ENCODE data around the gene IDH3A. TPM values are rescaled to one million over a fixed set of nuclear protein-coding genes. Genes with fewer than 3 reads are reported as not detected.

IDH3A gene
- total and polyA plus RNA-seq, 8 donors, result 35.8 to 81.1 (median 49.6) TPM

DNA sequence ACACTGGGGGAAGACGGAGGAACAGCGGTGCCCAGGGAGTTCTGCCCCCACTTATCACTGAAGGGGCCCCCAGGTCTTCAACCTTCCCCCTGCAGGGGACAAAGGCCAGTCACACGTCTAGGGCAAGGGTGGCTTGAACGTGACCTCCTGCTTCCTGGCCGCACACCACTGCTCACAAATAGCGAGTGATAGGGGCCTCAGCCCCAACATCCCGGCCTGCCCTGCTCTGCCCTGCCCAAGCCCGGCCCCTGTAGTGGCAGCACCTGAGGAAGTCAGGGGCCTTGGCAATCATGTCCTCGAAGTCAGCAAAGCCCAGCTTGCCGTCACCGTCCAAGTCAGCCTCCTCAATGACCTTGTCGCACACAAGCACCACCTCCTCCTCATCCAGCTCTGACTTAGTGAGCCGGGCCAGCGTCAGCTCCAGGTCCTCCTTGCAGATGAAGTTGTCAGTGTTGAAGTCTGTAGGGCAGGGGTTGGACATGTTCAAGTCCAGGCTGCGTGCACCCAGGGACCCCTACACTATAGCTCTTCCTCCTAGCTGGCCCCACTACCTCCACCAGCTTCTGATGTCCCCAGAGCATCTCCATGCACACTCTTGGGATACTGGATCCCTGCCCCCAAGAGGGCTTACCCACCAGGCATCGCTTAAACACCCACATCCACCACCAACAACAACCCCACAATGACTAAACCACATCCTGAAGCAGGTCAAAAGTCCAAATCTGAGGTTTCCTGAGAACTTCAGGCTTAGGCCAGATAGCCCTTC, 43.5 kb upstream of the IDH3A start:
- Histone ChIP-seq H3K4me3 (no peak overlapping the region), H3K27ac (no peak overlapping the region), H3K4me1 (peaks cover 3 to 31% of the 10 kb centered on the region in 2 donors), H3K36me3 (no peaks in the 10 kb centered on the region), H3K9me3 (no peaks in the 10 kb centered on the region), H3K27me3 (no peaks in the 10 kb centered on the region)
- ATAC-seq (no peak), DNase-seq (peak in 1 of 4 donors; percentile 26)
- intact Hi-C loops (cut with DNase I), result no loop called here
- no peak for TF ChIP-seq CTCF (IDR thresholded peaks at IDR 0.05)

- Histone ChIP-seq H3K27ac (no peak overlapping the region), H3K4me1 (peaks cover 3 to 31% of the 10 kb centered on the region in 2 donors), H3K4me3 (no peak overlapping the region), H3K9me3 (no peaks in the 10 kb centered on the region), H3K36me3 (no peaks in the 10 kb centered on the region), H3K27me3 (no peaks in the 10 kb centered on the region)
- DNase-seq (peak in 1 of 4 donors; percentile 20), ATAC-seq (no peak)
- TF ChIP-seq CTCF (IDR thresholded peaks at IDR 0.05), result no peak
- intact Hi-C loops (cut with DNase I), result no loop called here
Measured at GRCh38 chr15:78107471-78107870, 41.7 kb upstream of the IDH3A start.

DNA sequence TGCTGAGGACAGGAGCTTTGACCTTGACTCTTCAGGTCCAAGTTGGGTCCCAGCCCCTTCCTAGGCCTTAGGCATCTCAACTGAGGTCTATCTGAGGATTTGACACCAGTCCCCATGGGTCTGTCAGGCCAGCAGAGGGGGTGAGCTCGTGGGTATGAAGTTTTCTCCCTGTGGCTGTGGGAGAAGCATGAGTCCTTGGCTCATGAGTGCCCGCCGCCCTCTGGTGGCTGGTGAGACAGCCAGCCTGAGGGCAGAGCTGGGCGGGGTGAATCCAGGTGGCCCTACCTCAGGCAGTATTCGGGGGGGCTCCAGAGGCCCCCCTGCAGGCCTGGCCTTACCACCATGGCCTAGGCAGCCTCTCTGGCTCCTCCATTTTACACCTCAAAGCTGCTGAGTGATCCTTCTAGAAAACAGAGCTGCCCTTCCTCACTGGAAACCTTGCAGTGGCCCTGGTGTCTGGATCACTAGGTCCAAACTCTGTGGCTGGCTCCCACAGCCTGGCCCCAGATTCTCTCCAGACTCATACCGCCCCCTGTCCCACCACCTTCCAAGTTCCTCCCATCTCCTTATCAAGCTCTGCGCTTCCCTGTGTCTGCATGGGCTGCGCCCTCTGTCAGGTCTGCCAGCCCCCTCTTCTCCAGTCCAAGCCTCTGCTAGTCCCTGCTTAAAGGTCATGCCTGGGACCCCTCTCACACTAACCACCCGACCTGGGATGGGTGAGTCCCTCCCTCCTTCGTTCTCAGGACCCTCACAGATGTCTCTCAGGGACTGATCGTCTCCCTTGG, 40.7 kb upstream of the IDH3A start:
- peak; percentile 85 to 98 for TF ChIP-seq CTCF (IDR thresholded peaks at IDR 0.05)
- DNase-seq (peak; percentile 67 to 96 (median 84)), ATAC-seq (peak; percentile 93)
- no peaks in the 10 kb centered on the region for H3K9me3 ChIP-seq
- H3K27ac ChIP-seq, result no peak overlapping the region
- H3K4me1 ChIP-seq, result peaks cover under 1 to 27% of the 10 kb centered on the region in 2 donors
- H3K36me3 ChIP-seq, result no peaks in the 10 kb centered on the region
- intact Hi-C loops (cut with DNase I), result no loop called here
- H3K27me3 ChIP-seq, result no peaks in the 10 kb centered on the region
- H3K4me3 ChIP-seq, result no peak overlapping the region

DNA sequence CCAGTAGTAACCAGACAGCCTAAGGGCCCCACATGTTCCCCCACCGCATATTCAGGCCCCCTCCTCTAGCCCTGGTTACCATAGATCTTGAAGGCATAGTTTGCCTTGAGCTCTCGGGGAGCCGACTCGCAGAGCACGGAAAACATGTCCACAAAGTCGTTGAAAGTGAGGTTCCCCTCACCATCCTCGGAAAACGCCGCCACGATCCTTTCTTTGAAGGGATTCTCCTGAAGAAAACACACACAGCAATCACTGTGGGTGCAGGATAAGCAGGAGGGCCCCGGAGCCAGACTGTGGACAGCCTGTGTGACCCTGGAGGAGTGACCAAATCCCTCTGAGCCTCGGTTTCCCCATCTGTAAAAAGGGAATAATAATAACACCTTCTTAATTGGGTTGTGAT, 40.0 kb upstream of the IDH3A start:
- no peak for TF ChIP-seq CTCF (IDR thresholded peaks at IDR 0.05)
- no peak overlapping the region for H3K27ac ChIP-seq
- peaks cover 0 to 21% of the 10 kb centered on the region in 2 donors for H3K4me1 ChIP-seq
- H3K4me3 ChIP-seq, result no peak overlapping the region
- H3K27me3 ChIP-seq, result no peaks in the 10 kb centered on the region
- intact Hi-C loops (cut with DNase I), result no loop called here
- no peaks in the 10 kb centered on the region for H3K9me3 ChIP-seq
- peak in 1 of 4 donors; percentile 27 for DNase-seq
- ATAC-seq, result no peak
- H3K36me3 ChIP-seq, result no peaks in the 10 kb centered on the region

GRCh38 chr15:78110096-78110495, 39.1 kb upstream of the IDH3A start:
- ATAC-seq (no peak), DNase-seq (peak in 1 of 4 donors; percentile 24)
- H3K27ac ChIP-seq, result no peak overlapping the region
- no peak for TF ChIP-seq CTCF (IDR thresholded peaks at IDR 0.05)
- no peaks in the 10 kb centered on the region for H3K9me3 ChIP-seq
- peaks cover 0 to 11% of the 10 kb centered on the region in 2 donors for H3K4me1 ChIP-seq
- no peaks in the 10 kb centered on the region for H3K36me3 ChIP-seq
- H3K27me3 ChIP-seq, result no peaks in the 10 kb centered on the region
- no peak overlapping the region for H3K4me3 ChIP-seq
- intact Hi-C loops (cut with DNase I), result loop anchor here (5.0 kb wide), 3 partner anchors 87 to 132 kb away; no protein-coding TSS in a partner anchor
